Erythroblast (primary cell): ENCODE measurements around the gene USF2.

Experiments used
- GATA1 ChIP-seq: IDR thresholded peaks from 2 replicates; pipeline ENCODE4 v1.6.1; 2011; ENCODE audit warnings: low read depth, mild to moderate bottlenecking, control low read depth, low read length, moderate library complexity
- POLR2A ChIP-seq: IDR thresholded peaks from 2 replicates; pipeline ENCODE4 v1.6.1; 2011; ENCODE audit warnings: mild to moderate bottlenecking, low read length

DNA sequence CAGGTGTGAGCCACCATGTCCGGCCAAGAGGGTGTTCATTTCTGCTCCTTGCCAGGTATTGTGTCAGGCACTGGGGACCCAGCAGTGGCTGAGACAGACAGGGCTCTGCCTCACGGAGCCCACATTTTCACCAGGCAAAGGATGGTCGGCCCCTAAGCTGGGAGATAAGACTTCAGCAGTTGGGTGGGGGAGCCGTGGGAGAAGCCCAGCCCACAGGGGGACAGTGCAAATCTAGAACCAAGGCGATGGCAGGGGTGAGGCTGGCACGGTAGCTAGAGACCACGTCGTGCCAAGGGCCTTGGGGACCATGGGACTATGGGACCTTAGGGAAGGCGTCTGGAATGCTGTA, 11.7 kb upstream of the USF2 start:
- TF ChIP-seq POLR2A (no peak), GATA1 (no peak)
